ENCODE data around the gene ADIPOR2. TPM values are rescaled to one million over a fixed set of nuclear protein-coding genes. Genes with fewer than 3 reads are reported as not detected.

Gene ADIPOR2
- total and polyA plus RNA-seq, 11 donors, result 17.7 to 52.5 (median 36.7) TPM

DNA sequence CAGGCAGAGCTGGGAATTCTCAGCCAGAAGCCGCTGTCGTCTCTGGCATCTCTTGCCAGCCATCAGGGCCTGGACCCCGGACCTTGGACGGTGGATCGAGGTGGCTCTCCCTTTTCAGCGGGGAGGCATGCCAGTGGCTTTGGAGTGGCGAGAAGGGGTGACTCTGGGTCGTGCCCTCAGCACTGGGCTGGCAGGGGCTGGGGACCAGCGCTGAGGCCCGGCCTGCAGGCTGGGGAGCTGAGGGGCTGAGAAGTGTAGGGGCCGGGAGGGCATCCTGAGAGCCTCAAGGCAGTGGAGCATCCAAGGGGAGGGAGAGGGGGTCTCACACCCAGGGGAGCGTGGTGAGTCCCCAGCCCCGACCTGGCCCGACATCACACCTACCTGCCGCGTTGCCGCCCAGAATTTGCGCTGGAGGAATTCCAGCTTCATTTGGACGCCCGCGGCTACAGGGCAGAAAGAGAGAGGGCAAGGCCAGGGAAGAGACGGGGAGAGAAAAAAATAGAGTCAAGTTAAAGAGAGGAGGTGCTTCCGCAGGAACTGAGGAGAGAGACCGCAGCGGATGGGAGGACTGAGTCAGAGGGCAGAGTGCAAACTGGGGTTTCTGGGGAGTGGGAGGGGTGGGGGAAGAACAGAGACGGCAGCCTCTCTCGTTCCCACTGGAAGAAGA is 120.5 kb downstream of the ADIPOR2 start:
- peak in 1 of 4 donors; percentile 31 for ATAC-seq
- peaks cover 0 to 51% (median 0%) of the 10 kb centered on the region in 12 donors for H3K4me1 ChIP-seq
- no peaks in the 10 kb centered on the region for H3K9me3 ChIP-seq
- TF ChIP-seq CTCF (IDR thresholded peaks at IDR 0.05) (no peak), POLR2A (IDR thresholded peaks at IDR 0.05) (no peak)
- 77 to 79% (median 78%) methylated on average over 27 of the region's 27 CpGs for WGBS, 4 donors
- DNase-seq, result peak in 3 of 5 donors; percentile 20 to 58 (median 20)
- H3K36me3 ChIP-seq, result no peaks in the 10 kb centered on the region
- intact Hi-C loops (cut with DNase I), result loop anchor here in 2 of 10 donors (5.0 kb wide), 2 partner anchors 106 to 116 kb away; partner anchors contain the start of gene CACNA2D4 (in 1 of the 2)
- H3K27me3 ChIP-seq, result peaks cover 0 to 14% (median 0%) of the 10 kb centered on the region in 9 donors
- H3K4me3 ChIP-seq, result peak overlapping the region in 1 of 12 donors; percentile 49
- peak overlapping the region in 1 of 12 donors; percentile 89 for H3K27ac ChIP-seq

- 75 to 82% (median 80%) methylated on average over 6 of the region's 6 CpGs for WGBS, 4 donors
- DNase-seq, result peak in 1 of 5 donors; percentile 19
Observed at GRCh38 chr12:1811948-1812291, 121.0 kb downstream of the ADIPOR2 start.

DNA sequence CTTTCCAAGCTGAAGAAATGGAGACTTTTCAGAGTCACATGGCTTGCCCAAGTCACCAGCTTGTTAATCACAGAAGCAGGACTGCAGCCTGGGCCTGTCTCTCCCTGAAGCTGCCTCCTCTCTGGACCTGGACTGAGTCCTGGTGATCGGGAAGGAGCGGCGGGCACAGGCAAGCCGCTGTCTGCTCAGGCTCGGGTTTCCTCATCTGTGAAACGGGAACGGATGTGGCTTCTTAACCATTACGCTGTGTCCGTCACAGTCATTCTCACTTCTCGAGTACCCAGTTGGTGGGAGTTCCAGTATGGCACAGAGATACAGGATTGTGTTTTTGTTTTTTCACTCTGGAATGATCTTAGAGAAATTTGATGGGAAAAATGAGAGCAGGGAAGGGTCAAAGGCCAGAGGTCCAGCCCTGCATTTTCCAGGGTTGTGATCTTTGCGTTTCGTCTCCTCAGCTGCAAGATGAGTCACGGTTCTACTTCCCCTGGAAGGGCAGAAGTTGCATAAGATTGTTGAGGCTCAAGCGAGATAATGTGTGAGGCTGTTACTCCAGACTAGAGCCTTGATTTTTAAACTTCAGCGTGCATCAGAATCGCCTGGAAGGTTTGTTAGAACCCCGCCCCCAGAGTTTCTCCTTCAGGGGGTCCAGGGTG is 121.9 kb downstream of the ADIPOR2 start:
- TF ChIP-seq CTCF (IDR thresholded peaks at IDR 0.05) (no peak), POLR2A (IDR thresholded peaks at IDR 0.05) (no peak)

More at GRCh38 chr12:1811948-1812291, 121.0 kb downstream of the ADIPOR2 start:
- Histone ChIP-seq H3K9me3 (no peaks in the 10 kb centered on the region), H3K4me3 (peak overlapping the region in 1 of 12 donors; percentile 49), H3K4me1 (peaks cover 0 to 51% (median 0%) of the 10 kb centered on the region in 12 donors), H3K27ac (peak overlapping the region in 7 of 12 donors; percentile 24 to 89 (median 50)), H3K27me3 (peaks cover 0 to 14% (median 0%) of the 10 kb centered on the region in 9 donors), H3K36me3 (no peaks in the 10 kb centered on the region)
- intact Hi-C loops (cut with DNase I), result loop anchor here in 2 of 10 donors (5.0 kb wide), 2 partner anchors 105 to 115 kb away; partner anchors contain the start of gene CACNA2D4 (in 1 of the 2)
- TF ChIP-seq CTCF (IDR thresholded peaks at IDR 0.05) (no peak), POLR2A (IDR thresholded peaks at IDR 0.05) (no peak)
- ATAC-seq, result no peak

GRCh38 chr12:1814266-1814665 is 123.4 kb downstream of the ADIPOR2 start:
- intact Hi-C loops (cut with DNase I), result loop anchor here in 2 of 10 donors (5.0 kb wide), 2 partner anchors 103 to 113 kb away; partner anchors contain the start of gene CACNA2D4 (in 1 of the 2)
- Histone ChIP-seq H3K27ac (peak overlapping the region in 1 of 12 donors; percentile 89), H3K4me1 (peaks cover 0 to 47% (median 0%) of the 10 kb centered on the region in 12 donors), H3K4me3 (no peak overlapping the region), H3K27me3 (peaks cover 0 to 19% (median 1%) of the 10 kb centered on the region in 9 donors), H3K36me3 (no peaks in the 10 kb centered on the region), H3K9me3 (no peaks in the 10 kb centered on the region)
- TF ChIP-seq CTCF (IDR thresholded peaks at IDR 0.05) (no peak), POLR2A (IDR thresholded peaks at IDR 0.05) (no peak)
- no peak for DNase-seq
- WGBS, 4 donors, result 82 to 86% (median 84%) methylated on average over 8 of the region's 8 CpGs
- no peak for ATAC-seq

More for the DNA sequence above, 121.9 kb downstream of the ADIPOR2 start:
- Histone ChIP-seq H3K4me3 (peak overlapping the region in 1 of 12 donors; percentile 10), H3K27me3 (peaks cover 0 to 14% (median 0%) of the 10 kb centered on the region in 9 donors), H3K4me1 (peaks cover 0 to 51% (median 0%) of the 10 kb centered on the region in 12 donors), H3K27ac (peak overlapping the region in 8 of 12 donors; percentile 24 to 89 (median 46)), H3K9me3 (no peaks in the 10 kb centered on the region), H3K36me3 (no peaks in the 10 kb centered on the region)
- ATAC-seq, result peak; percentile 44 to 74 (median 59)
- DNase-seq, result peak in 2 of 5 donors; percentile 50 to 51
- intact Hi-C loops (cut with DNase I), result loop anchor here in 2 of 10 donors (5.0 kb wide), 2 partner anchors 105 to 115 kb away; partner anchors contain the start of gene CACNA2D4 (in 1 of the 2)
- WGBS, 4 donors, result 68 to 81% (median 69%) methylated on average over 16 to 17 of the region's 17 CpGs
